Smooth muscle cell (in vitro differentiated cells): ENCODE data around the gene CCDC9B. TPM values are rescaled to one million over a fixed set of nuclear protein-coding genes. Genes with fewer than 3 reads are reported as not detected.

Source experiments
- DNase-seq: peaks from one replicate; lab custom pipeline; 2025; ENCODE audit not compliant: unreplicated experiment; lab: John Stamatoyannopoulos, UW
- H2AFZ ChIP-seq: fragments of 200-600 bp; sonication (generic); 2 replicates; pipeline ENCODE4 v1.6.0; 2016; ENCODE audit warnings: antibody characterized with exemption, low read depth, mild to moderate bottlenecking
- H3F3A ChIP-seq: fragments of 200-600 bp; sonication (generic); 2 replicates; pipeline ENCODE4 v1.6.0; 2017; ENCODE audit warnings: antibody characterized with exemption, low read depth
- H3K27ac ChIP-seq: fragments of 200-600 bp; sonication (generic); 2 replicates; pipeline ENCODE4 v1.5.1; 2016; ENCODE audit warnings: low read depth, mild to moderate bottlenecking
- H3K27me3 ChIP-seq: fragments of 200-600 bp; sonication (generic); 2 replicates; pipeline ENCODE4 v1.6.1; 2016; ENCODE audit warnings: low read depth, mild to moderate bottlenecking
- H3K36me3 ChIP-seq: fragments of 200-600 bp; sonication (generic); 2 replicates; pipeline ENCODE4 v1.5.1; 2016; ENCODE audit warnings: low read depth
- H3K4me1 ChIP-seq: fragments of 200-600 bp; sonication (generic); 2 replicates; pipeline ENCODE4 v1.5.1; 2016; ENCODE audit warnings: low read depth
- H3K4me2 ChIP-seq: fragments of 200-600 bp; sonication (generic); 2 replicates; pipeline ENCODE4 v1.6.0; 2016; ENCODE audit warnings: mild to moderate bottlenecking
- H3K4me3 ChIP-seq: fragments of 200-600 bp; sonication (generic); 2 replicates; pipeline ENCODE4 v1.5.1; 2016; ENCODE audit warnings: mild to moderate bottlenecking
- H3K79me2 ChIP-seq: fragments of 200-600 bp; sonication (generic); 2 replicates; pipeline ENCODE4 v1.6.0; 2016; ENCODE audit warnings: low read depth, mild to moderate bottlenecking
- H3K9ac ChIP-seq: fragments of 200-600 bp; sonication (generic); 2 replicates; pipeline ENCODE4 v1.6.0; 2016; ENCODE audit warnings: low read depth
- H3K9me3 ChIP-seq: fragments of 200-600 bp; sonication (generic); replicated peaks from 2 replicates; pipeline ENCODE4 v1.5.1; 2016; ENCODE audit warnings: low read depth
- H4K20me1 ChIP-seq: fragments of 200-600 bp; sonication (generic); 2 replicates; pipeline ENCODE4 v1.6.0; 2016; ENCODE audit warnings: low read depth
- WGBS: methylation state at CpG from one replicate; pipeline ENCODE4 v1.1.7; 2016; ENCODE audit warnings: low lambda C conversion rate; 5-methylcytosine and 5-hydroxymethylcytosine counted together
- polyA plus RNA-seq: library from polyadenylated mRNA; unstranded; fragments of >200 nt; fragmentation: Nextera tagmentation; extraction: Ambion mirVana; gene quantifications from 2 replicates; pipeline ENCODE4 v1.2.1, GENCODE V29; 2016
- total RNA-seq: library from RNA; depleted of rRNA; stranded (reverse); fragments of >200 nt; gene quantifications from 2 replicates; pipeline ENCODE4 v1.2.3, GENCODE V29; 2014
- TF ChIP-seq, protein P1 (sequence below): fragments of 200-600 bp; sonication (generic); IDR thresholded peaks from 2 replicates; pipeline ENCODE4 v1.5.1; 2017; ENCODE audit warnings: borderline replicate concordance, mild to moderate bottlenecking, antibody characterized with exemption; ENCODE audit not compliant: insufficient read depth, poor library complexity, severe bottlenecking

The CCDC9B gene
- total RNA-seq (2.2 and 3.8 TPM in 2 replicates), polyA plus RNA-seq (0.97 and 4.7 TPM in 2 replicates)

DNA sequence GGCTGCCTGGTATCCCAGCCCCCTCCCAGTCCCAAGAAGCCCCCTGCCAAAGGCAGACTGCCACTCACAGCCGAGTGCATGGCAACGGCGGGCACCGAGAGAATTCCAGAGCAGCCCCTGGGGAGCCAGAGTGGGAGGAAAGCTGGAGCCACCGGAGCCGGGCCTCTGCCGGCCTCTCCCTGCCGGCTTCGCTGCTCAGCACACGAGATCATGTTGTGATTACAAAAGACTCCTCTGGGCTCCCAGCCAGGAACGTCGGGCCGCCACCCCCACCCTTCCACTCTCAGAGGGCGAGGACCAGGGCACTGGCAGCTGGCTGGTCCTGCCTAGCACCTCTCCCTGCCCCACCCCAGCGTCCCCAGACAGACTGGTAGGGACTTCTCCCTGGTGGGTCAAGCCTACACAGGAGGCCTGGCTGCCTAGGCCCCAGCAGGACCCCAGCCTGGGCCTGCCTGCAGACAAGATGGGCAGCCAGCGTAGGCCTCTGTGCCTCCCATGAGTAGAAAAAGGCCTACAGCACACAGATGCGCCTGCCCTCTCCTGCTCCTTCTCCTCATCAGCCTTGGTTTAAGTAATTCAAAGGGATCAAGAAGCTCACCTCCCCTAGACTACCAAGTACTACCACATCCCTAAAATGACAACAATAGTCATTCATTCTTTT is at the start of gene CCDC9B:
TSS of gene CCDC9B (minus strand) at position 200 of the 661 bp plus-strand sequence. CDS start at position 80, 120 bp downstream.
- Histone ChIP-seq H3K4me1 (peaks cover 32% of the 10 kb centered on the region), H4K20me1 (no peaks in the 10 kb centered on the region), H3K27ac (peak within 1 kb of the TSS; percentile 98), H3K27me3 (no peaks in the 10 kb centered on the region), H3K36me3 (no peaks in the 10 kb centered on the region), H2AFZ (peak within 1 kb of the TSS; percentile 12), H3K79me2 (no peaks in the 10 kb centered on the region), H3K9me3 (no peaks in the 10 kb centered on the region), H3K4me3 (peak within 1 kb of the TSS; percentile 15), H3K9ac (peak within 1 kb of the TSS; percentile 83), H3F3A (peaks cover 26% of the 10 kb centered on the region), H3K4me2 (peak within 1 kb of the TSS; percentile 80)
- TF ChIP-seq, protein P1, sequence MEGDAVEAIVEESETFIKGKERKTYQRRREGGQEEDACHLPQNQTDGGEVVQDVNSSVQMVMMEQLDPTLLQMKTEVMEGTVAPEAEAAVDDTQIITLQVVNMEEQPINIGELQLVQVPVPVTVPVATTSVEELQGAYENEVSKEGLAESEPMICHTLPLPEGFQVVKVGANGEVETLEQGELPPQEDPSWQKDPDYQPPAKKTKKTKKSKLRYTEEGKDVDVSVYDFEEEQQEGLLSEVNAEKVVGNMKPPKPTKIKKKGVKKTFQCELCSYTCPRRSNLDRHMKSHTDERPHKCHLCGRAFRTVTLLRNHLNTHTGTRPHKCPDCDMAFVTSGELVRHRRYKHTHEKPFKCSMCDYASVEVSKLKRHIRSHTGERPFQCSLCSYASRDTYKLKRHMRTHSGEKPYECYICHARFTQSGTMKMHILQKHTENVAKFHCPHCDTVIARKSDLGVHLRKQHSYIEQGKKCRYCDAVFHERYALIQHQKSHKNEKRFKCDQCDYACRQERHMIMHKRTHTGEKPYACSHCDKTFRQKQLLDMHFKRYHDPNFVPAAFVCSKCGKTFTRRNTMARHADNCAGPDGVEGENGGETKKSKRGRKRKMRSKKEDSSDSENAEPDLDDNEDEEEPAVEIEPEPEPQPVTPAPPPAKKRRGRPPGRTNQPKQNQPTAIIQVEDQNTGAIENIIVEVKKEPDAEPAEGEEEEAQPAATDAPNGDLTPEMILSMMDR, result no peak
- DNase-seq, result peak; percentile 69
- 19% methylated on average over 17 of the region's 17 CpGs for WGBS

DNA sequence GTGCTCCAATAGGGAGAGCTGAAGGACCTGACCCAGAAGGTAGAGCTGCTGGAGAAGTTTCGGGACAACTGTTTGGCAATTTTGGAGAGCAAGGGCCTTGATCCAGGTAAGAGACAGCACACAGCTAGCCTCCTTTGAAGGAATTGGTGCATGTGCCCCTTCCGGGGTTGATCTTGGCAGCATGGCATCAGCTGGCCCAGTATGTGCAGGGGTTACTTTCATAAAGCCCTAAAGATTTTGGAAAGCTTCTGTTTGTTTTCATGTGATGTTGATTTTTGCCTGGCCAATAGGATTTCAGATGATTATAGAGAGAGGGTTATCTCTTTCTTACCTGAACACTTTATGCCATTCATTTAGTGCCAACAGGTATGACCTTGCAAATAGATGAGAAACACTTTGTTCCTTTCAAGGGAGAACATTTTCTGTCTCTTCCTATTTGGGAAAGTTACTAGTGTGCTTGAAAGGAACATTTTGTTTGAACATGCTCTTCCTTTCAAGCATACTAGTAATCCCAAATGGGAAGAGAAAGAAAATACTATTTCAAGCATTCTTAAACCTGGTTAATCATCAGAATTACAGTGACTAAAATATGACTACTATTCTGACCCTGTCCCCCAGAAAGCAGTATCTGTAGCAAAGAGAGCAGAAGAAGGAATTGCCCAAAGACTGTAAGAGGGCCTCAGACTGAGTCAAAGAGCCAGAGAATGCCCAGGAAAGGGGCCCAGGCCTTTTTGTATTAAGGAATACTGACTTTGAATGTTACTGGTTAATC is 49.3 kb upstream of the CCDC9B start:
- no peaks in the 10 kb centered on the region for H3K4me1 ChIP-seq
- peaks cover 2% of the 10 kb centered on the region for H3K79me2 ChIP-seq
- no peak overlapping the region for H3K9ac ChIP-seq
- H3K27me3 ChIP-seq, result no peaks in the 10 kb centered on the region
- peaks cover 9% of the 10 kb centered on the region for H3K36me3 ChIP-seq
- no peak for DNase-seq
- no peaks in the 10 kb centered on the region for H3F3A ChIP-seq
- no peak overlapping the region for H3K27ac ChIP-seq
- no peaks in the 10 kb centered on the region for H3K9me3 ChIP-seq
- TF ChIP-seq, protein P1, result no peak
- no peak overlapping the region for H2AFZ ChIP-seq
- H4K20me1 ChIP-seq, result no peaks in the 10 kb centered on the region
- H3K4me2 ChIP-seq, result no peak overlapping the region
- H3K4me3 ChIP-seq, result no peak overlapping the region
- 100% methylated on average over 2 of the region's 2 CpGs for WGBS

DNA sequence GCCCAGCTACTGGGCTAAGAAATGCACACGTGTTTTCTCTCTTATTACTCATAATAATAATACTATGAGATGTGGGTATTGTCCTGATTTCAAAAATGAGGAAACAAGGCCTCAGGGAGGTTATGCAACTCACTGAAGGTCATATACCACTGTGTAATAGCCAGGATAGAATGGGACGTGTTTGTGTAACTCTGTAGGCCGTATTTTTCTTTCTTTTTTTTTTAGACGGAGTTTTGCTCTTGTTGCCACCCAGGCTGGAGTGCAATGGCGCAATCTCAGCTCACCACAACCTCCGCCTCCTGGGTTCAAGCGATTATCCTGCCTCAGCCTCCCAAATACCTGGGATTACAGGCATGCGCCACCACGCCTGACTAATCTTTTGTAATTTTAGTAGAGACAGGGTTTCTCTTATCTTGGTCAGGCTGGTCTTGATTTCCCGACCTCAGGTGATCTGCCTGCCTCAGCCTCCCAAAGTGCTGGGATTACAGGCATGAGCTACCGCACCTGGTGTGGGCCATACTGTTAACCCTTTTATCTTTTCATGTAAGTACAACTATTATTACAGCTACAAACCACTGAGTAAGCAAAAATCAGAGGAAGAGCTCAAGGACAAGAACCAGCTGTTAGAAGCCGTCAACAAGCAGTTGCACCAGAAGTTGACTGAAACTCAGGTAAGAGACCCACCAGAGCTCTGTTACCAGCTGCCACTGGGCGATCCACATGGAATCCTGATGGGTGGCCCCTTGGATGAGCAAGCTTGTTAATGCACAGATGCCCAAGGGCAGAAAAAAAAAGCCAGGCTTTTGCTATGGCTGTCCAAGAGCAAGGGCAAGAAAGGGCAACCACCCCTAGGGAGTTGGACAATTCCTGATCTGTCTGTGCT is 48.4 kb upstream of the CCDC9B start:
- Histone ChIP-seq H3K79me2 (peaks cover 10% of the 10 kb centered on the region), H3K36me3 (peaks cover 9% of the 10 kb centered on the region), H3K4me2 (no peak overlapping the region), H3K4me3 (no peak overlapping the region), H3K27ac (no peak overlapping the region), H3K9me3 (no peaks in the 10 kb centered on the region), H3K27me3 (no peaks in the 10 kb centered on the region), H4K20me1 (no peaks in the 10 kb centered on the region), H3F3A (no peaks in the 10 kb centered on the region), H3K4me1 (no peaks in the 10 kb centered on the region), H3K9ac (no peak overlapping the region), H2AFZ (no peak overlapping the region)
- 88% methylated on average over 13 of the region's 13 CpGs for WGBS
- TF ChIP-seq, protein P1, result no peak
- no peak for DNase-seq
